NCI-H1694 (cell line): ENCODE data around the gene RAB3GAP2.
"Not testable (repeated sequence)": the region's sequence is repeated elsewhere in the genome, so short reads cannot be mapped to it uniquely, and the experiment has no call there.

Experiments
- DNase-seq: peaks from one replicate; lab custom pipeline; 2025; lab: John Stamatoyannopoulos, UW

The RAB3GAP2 gene

GRCh38 chr1:220236278-220236677, 36.0 kb downstream of the RAB3GAP2 start:
- DNase-seq = not testable (repeated sequence)

DNA sequence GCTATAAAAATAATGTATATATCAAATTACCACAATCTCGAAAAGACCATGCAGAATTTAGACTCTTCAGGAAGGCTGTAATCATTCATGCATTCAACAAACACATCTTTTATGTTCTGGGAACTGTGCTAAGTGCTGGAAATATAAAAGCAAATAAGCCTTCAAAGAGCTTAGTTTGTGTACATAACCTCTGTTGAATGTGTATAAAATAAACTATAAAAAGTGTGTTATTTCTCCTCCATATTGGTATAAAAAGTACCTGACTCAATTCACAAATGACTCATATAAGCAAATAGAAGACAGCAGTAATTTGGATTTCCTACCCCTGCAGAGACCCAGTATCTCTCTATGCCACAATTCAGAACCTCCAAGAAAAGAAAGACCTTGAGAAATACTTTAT, 36.8 kb downstream of the RAB3GAP2 start:
- no peak for DNase-seq

- DNase-seq = no peak
Measured at GRCh38 chr1:220233927-220234326, 38.3 kb downstream of the RAB3GAP2 start.

DNA sequence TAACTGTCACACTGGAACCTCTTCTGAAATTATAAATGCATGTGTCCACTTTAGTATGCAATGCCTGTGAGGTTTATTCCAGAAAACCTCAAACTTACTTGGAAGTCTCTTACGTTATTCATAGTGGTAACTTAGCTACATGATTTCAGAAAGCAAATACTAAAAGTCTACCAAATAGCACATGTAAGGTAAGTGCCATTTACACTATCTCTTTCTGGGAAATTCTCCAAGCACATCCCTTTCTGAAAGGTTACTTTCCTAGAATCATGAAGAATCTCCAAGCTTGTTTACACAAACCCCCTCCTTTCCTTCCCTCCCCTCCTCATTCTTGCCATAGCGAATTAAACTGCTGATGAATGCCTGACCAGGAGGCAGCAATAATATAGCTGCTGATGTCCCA, 42.5 kb downstream of the RAB3GAP2 start:
- no peak for DNase-seq

- no peak for DNase-seq
Measured at GRCh38 chr1:220227393-220227792, 44.9 kb downstream of the RAB3GAP2 start.

DNA sequence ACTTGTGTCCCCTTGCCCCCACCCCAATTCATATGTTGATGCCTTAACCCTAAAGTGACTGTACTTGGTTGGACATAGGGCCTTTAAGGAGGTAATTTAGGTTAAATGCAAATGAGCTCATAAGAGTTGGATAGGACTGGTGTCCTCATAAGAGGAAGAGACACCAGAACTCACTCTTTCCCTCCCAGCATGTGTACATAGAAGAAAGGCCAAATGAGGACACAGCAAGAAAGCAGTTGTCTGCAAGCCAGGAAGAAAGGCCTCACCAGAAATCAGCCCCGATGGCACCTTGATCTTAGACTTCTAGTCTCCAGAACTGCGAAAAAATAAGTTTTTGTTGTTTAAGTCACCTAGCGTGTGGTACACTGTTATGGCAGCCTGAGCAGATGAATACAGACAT, 45.5 kb downstream of the RAB3GAP2 start:
- DNase-seq = no peak

GRCh38 chr1:220225957-220226356, 46.3 kb downstream of the RAB3GAP2 start:
- no peak for DNase-seq

DNA sequence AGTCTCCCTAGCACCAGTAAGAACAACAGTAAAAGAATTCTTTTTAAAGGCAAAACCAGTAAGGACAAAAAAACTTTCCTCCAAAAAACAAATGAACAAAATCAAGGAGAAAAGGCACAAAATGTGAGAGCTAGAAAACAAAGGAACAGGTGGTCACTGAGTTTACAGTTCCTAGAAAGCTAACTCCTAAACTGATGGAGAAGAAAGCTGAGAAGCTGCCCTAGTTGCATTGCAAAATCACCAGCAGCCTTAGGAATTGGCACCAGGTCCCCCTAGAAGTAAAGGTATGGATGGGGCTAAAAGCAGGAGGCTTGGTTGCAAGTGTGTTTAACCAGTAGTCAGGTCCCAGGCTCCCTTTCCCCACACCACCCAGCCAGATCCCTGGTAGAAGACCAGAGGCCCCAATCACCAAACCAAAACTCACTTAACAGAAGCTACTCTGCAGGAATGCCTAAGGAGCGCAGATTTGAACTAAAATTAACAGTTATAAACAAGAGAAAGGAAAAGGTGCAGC, 47.6 kb downstream of the RAB3GAP2 start:
- no peak for DNase-seq

DNA sequence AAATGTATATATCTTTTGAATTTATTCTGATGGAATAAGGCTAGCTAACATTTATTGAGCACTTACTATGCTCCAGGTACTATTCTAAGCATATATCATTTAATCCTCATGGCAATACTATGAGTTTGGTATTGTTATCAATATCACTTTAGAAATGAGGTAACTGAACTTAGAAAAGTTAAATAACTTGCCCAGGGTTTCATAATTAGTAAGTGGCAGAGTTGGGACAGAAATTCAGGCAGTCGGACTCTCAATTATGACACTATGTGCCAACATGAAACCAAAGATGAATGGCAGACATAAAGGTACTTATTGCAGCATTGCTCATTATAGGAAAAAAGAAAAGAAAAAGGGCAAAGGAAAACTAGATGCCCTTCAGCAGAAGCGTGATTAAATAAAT, 48.2 kb downstream of the RAB3GAP2 start:
- no peak for DNase-seq

DNA sequence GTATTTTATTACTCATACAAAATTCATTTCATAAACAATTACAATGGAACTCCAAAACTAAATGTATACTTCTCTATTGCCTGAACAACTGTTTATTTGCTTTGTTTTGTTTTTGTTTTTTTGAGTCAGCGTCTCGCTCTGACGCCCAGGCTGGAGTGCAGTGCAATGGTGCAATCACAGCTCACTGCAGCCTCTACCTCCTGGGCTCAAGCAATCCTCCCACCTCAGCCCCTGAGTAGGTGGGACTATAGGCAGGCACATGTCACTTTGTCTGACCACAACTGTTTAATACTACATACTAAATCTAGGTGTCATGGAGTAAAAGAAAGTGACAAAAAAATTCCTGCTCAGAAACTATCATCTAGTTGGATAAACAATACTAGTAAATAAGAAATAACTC, 49.3 kb downstream of the RAB3GAP2 start:
- DNase-seq = no peak

GRCh38 chr1:220221670-220222069, 50.6 kb downstream of the RAB3GAP2 start:
- no peak for DNase-seq

DNA sequence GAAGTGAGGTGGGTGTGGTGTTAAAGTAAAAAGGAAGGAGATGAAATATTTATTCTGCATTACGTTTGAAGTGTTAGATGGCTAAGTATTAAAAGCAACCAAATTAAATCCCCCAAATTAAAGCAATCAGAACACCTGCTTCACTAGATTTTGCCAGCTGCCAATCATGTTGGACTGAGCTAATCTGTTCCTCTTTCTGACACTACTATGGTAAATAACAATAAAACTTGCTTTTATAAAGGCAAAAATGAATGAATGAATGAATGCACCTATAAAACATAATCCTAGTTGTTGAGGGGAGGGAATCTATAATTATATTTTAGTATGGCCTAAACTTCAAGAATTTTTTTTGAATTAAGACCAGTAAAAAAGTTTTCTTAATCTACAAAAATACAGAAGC, 51.0 kb downstream of the RAB3GAP2 start:
- DNase-seq = no peak

DNA sequence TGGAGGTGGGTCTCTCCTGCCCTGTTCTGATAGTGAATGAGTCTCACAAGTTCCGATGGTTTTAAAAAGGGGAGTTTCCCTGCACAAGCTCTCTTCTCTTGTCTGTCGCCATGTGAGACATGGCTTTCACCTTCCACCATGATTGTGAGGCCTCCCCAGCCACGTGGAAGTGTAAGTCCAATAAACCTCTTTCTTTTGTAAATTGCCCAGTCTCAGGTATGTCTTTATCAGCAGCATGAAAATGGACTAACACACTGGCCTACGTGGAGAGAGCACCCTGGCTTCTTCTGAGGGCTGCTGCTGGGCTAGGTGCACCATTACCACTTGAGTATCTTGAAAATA, 51.6 kb downstream of the RAB3GAP2 start:
- not testable (repeated sequence) for DNase-seq

DNA sequence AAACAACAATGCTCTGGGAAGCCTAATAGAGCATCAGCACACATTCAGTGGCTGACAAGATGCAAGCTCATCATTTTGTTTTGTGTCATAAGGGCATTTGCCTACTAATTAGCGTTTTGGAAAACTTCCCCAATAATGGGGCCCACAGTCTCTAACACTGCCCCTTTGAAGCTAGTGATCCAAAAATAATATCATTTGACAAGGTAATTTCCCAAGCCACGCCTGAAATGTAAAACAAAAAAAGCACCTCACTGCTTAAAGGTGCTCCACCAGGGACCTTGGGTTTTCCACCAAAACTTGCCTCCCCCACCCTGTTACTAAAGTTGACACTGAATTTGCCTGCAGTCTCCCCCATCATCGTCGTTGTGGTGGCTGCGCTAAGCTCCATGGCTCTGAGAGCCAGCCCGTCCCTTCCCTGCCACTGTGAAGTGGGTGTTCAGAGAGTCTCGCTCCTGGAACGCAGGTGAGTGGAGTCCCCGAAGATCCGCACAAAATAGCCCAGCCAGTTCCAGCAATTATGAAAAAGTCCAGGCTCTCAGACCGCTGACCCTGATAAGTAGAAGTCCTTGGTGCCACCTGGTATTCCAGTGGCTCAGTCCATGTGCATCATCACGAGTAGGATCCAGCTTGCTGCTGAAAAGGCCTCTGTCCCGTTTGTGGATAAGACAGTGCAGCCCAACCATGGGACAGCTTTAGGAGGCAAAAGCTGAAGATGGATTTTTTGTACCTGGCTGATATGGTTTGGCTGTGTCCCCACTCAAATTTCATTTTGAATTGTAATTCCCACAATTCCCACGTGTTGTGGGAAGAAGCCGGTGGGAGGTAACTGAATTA, 52.2 kb downstream of the RAB3GAP2 start:
- no peak for DNase-seq

- DNase-seq = no peak
Measured at GRCh38 chr1:220219136-220219442, 53.2 kb downstream of the RAB3GAP2 start.

GRCh38 chr1:220218397-220219135, 53.7 kb downstream of the RAB3GAP2 start:
- DNase-seq = peak; percentile 8

DNA sequence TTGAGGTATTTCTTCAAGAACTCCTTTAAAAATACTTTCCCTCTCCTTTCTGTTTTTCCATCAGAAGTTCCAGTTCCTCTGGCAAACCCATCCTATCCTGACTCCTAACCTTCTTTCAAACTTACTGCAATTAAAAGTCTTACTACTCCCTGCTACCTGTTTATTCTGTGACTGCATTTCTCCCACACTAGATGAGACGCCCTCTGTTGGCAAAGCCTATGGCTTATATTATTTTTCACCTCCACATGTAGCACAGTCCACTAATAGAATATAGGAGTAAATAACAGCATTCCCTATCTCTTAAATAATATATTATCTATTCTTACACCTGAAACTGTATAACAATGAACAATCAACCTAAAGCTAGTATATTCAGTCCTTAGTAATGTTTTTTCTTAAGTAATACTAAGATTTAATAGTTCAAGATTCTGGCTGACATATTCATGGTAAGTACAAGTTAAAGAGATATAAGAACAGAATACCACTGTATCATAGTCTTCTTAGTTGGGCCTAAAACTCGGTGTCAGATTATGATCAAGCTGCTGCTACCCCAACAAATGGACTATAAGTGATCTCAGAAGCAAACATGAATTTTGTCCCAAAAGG, 54.8 kb downstream of the RAB3GAP2 start:
- DNase-seq = no peak

DNA sequence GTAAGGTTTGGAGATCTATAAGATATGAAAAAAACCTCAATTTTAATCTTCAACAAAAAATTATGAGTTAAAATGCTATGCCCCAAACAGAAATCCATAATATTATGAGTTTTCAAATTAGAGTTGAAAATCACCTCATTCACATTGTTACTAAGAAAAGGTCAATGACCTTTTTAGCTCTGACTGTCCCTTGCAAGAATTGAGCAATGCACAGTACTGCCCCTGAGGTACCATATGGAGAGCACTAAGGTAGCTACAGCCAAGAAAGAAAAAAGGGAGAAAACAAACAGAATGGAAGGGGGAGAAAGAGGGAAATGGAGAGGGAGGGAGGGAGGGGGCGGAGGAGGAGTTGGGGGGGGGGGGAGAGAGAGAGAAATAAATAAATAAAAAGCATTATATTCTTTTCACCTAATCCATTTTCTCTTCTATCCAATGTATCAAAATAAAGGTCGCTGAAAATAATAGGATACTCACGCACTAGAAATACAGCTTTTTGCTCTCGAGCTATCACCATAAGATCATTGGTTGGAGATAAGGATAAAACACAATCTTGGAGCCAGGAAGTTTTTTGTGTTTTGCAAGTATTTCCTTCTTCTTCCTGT, 58.8 kb downstream of the RAB3GAP2 start:
- no peak for DNase-seq

GRCh38 chr1:220207411-220207810, 64.8 kb downstream of the RAB3GAP2 start:
- DNase-seq = no peak

DNA sequence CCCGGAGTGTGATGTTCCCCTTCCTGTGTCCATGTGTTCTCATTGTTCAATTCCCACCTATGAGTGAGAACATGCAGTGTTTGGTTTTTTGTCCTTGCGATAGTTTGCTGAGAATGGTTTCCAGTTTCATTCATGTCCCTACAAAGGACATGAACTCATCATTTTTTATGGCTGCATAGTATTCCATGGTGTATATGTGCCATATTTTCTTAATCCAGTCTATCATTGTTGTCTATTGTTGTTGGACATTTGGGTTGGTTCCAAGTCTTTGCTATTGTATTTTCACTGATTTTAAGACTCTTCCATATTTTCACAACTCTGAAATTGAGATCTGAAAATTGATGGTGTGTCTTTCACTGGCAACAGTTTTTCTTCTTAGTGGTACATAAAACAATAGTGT, 67.5 kb downstream of the RAB3GAP2 start:
- not testable (repeated sequence) for DNase-seq

DNA sequence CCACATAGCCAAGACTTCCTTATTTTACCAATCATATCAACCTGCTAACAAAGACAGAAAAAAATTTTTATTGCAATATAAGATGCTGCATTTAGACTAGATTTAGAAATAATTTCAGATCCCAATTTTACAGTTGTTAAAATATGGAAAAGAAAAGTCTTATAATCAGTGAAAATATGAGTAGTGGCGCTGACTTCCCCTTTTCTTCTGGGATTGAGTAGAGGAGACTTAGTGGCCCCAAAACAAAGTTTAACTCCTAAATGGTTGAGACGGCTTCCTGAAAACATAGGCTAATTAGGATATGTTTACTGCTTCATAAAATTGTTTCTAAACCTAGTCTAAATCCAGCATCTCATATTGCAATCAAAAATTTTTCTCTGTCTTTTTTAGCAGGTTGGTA, 68.4 kb downstream of the RAB3GAP2 start:
- no peak for DNase-seq

- DNase-seq = no peak
Measured at GRCh38 chr1:220198186-220199005, 73.9 kb downstream of the RAB3GAP2 start.
